Immature natural killer cell (primary cell): ENCODE data around the gene GDPD4. TPM values are rescaled to one million over a fixed set of nuclear protein-coding genes. Genes with fewer than 3 reads are reported as not detected.

Source experiments
- DNase-seq, 3 donors: peaks; one replicate each; pipeline ENCODE4 v3.0.0; 2022; ENCODE audit warnings: mixed read lengths in 1 of 3
- H3K27ac Mint-ChIP-seq, 6 donors: one replicate each; pipeline ENCODE4 v1.8.0; 2020; ENCODE audit warnings: mixed read lengths in 6 of 6, mild to moderate bottlenecking in 5 of 6, inconsistent platforms in 4 of 6, moderate library complexity in 3 of 6
- H3K27me3 Mint-ChIP-seq, 3 donors: one replicate each; pipeline ENCODE4 v1.8.0; 2020 to 2021; ENCODE audit warnings: low read depth in 3 of 3, mild to moderate bottlenecking in 3 of 3, mixed read lengths in 3 of 3, moderate library complexity in 3 of 3, inconsistent platforms in 1 of 3
- H3K36me3 Mint-ChIP-seq, 3 donors: one replicate each; pipeline ENCODE4 v1.8.0; 2020; ENCODE audit warnings: mixed read lengths in 3 of 3, inconsistent platforms in 2 of 3, mild to moderate bottlenecking in 2 of 3
- H3K4me1 Mint-ChIP-seq, 2 donors: one replicate each; pipeline ENCODE4 v1.8.0; 2020; ENCODE audit warnings: inconsistent platforms in 2 of 2, mild to moderate bottlenecking in 2 of 2, mixed read lengths in 2 of 2, moderate library complexity in 1 of 2
- H3K4me3 Mint-ChIP-seq, 5 donors: one replicate each; pipeline ENCODE4 v1.8.0; 2020; ENCODE audit warnings: mild to moderate bottlenecking in 5 of 5, mixed read lengths in 5 of 5, inconsistent platforms in 3 of 5, moderate library complexity in 3 of 5
- H3K9me3 Mint-ChIP-seq, 6 donors: one replicate each; pipeline ENCODE4 v1.8.0; 2020; ENCODE audit warnings: mild to moderate bottlenecking in 6 of 6, mixed read lengths in 6 of 6, inconsistent platforms in 4 of 6, moderate library complexity in 3 of 6
- polyA plus RNA-seq, 3 donors: library from polyadenylated mRNA; unstranded; fragments of 300-500 nt; fragmentation: Illumina TruSeq; gene quantifications; one replicate each; pipeline ENCODE4 v1.2.3, GENCODE V29; 2021

Gene GDPD4
- polyA plus RNA-seq, 3 donors from 2014 or later, result not detected

GRCh38 chr11:77203901-77204753 lies 97.4 kb downstream of the GDPD4 start:
- H3K9me3 Mint-ChIP-seq, result no peaks in the 10 kb centered on the region
- no peak overlapping the region for H3K27ac Mint-ChIP-seq
- H3K27me3 Mint-ChIP-seq, result peaks cover 0 to 1% (median 0%) of the 10 kb centered on the region in 3 donors
- H3K36me3 Mint-ChIP-seq, result no peaks in the 10 kb centered on the region
- H3K4me3 Mint-ChIP-seq, result no peak overlapping the region
- no peak for DNase-seq
- H3K4me1 Mint-ChIP-seq, result no peaks in the 10 kb centered on the region

- H3K27ac Mint-ChIP-seq, result no peak overlapping the region
- DNase-seq, result no peak
- H3K4me3 Mint-ChIP-seq, result no peak overlapping the region
Measured at GRCh38 chr11:77202941-77203900, 98.3 kb downstream of the GDPD4 start.

GRCh38 chr11:77201991-77202841 lies 99.3 kb downstream of the GDPD4 start:
- Mint-ChIP-seq H3K27ac (no peak overlapping the region), H3K27me3 (peaks cover 0 to 1% (median 0%) of the 10 kb centered on the region in 3 donors), H3K4me3 (no peak overlapping the region), H3K36me3 (no peaks in the 10 kb centered on the region), H3K4me1 (no peaks in the 10 kb centered on the region), H3K9me3 (no peaks in the 10 kb centered on the region)
- DNase-seq, result no peak

More at GRCh38 chr11:77202941-77203900, 98.3 kb downstream of the GDPD4 start:
- no peaks in the 10 kb centered on the region for H3K4me1 Mint-ChIP-seq
- H3K9me3 Mint-ChIP-seq, result no peaks in the 10 kb centered on the region
- H3K27me3 Mint-ChIP-seq, result no peaks in the 10 kb centered on the region
- H3K36me3 Mint-ChIP-seq, result no peaks in the 10 kb centered on the region

GRCh38 chr11:77201370-77201769 lies 100.1 kb downstream of the GDPD4 start:
- H3K36me3 Mint-ChIP-seq, result no peaks in the 10 kb centered on the region
- no peak overlapping the region for H3K27ac Mint-ChIP-seq
- H3K9me3 Mint-ChIP-seq, result no peaks in the 10 kb centered on the region
- no peak for DNase-seq
- H3K4me1 Mint-ChIP-seq, result no peaks in the 10 kb centered on the region
- H3K4me3 Mint-ChIP-seq, result no peak overlapping the region
- peaks cover 0 to 1% (median 0%) of the 10 kb centered on the region in 3 donors for H3K27me3 Mint-ChIP-seq

GRCh38 chr11:77200351-77201268 lies 100.9 kb downstream of the GDPD4 start:
- no peak overlapping the region for H3K4me3 Mint-ChIP-seq
- DNase-seq, result no peak
- peaks cover 0 to 3% (median 1%) of the 10 kb centered on the region in 3 donors for H3K27me3 Mint-ChIP-seq
- no peak overlapping the region for H3K27ac Mint-ChIP-seq
- H3K4me1 Mint-ChIP-seq, result no peaks in the 10 kb centered on the region
- no peaks in the 10 kb centered on the region for H3K36me3 Mint-ChIP-seq
- H3K9me3 Mint-ChIP-seq, result no peaks in the 10 kb centered on the region

- Mint-ChIP-seq H3K4me3 (no peak overlapping the region), H3K36me3 (no peaks in the 10 kb centered on the region), H3K27me3 (peaks cover 0 to 4% (median 1%) of the 10 kb centered on the region in 3 donors), H3K27ac (no peak overlapping the region), H3K9me3 (no peaks in the 10 kb centered on the region), H3K4me1 (no peaks in the 10 kb centered on the region)
- no peak for DNase-seq
Measured at GRCh38 chr11:77199137-77199745, 102.2 kb downstream of the GDPD4 start.

- no peak overlapping the region for H3K4me3 Mint-ChIP-seq
- no peaks in the 10 kb centered on the region for H3K9me3 Mint-ChIP-seq
- no peak for DNase-seq
- H3K27ac Mint-ChIP-seq, result no peak overlapping the region
- peaks cover 0 to 4% (median 1%) of the 10 kb centered on the region in 3 donors for H3K27me3 Mint-ChIP-seq
- H3K4me1 Mint-ChIP-seq, result no peaks in the 10 kb centered on the region
- H3K36me3 Mint-ChIP-seq, result no peaks in the 10 kb centered on the region
Measured at GRCh38 chr11:77198440-77198849, 103.0 kb downstream of the GDPD4 start.

GRCh38 chr11:77197626-77198320 lies 103.7 kb downstream of the GDPD4 start:
- no peak for DNase-seq
- Mint-ChIP-seq H3K27ac (no peak overlapping the region), H3K9me3 (no peaks in the 10 kb centered on the region), H3K4me3 (no peak overlapping the region), H3K36me3 (no peaks in the 10 kb centered on the region), H3K27me3 (peaks cover 0 to 4% (median 1%) of the 10 kb centered on the region in 3 donors), H3K4me1 (no peaks in the 10 kb centered on the region)

- no peaks in the 10 kb centered on the region for H3K4me1 Mint-ChIP-seq
- H3K27me3 Mint-ChIP-seq, result peaks cover 0 to 4% (median 1%) of the 10 kb centered on the region in 3 donors
- H3K27ac Mint-ChIP-seq, result no peak overlapping the region
- no peak overlapping the region for H3K4me3 Mint-ChIP-seq
- H3K36me3 Mint-ChIP-seq, result no peaks in the 10 kb centered on the region
- no peak for DNase-seq
- no peaks in the 10 kb centered on the region for H3K9me3 Mint-ChIP-seq
Measured at GRCh38 chr11:77196961-77197360, 104.5 kb downstream of the GDPD4 start.

GRCh38 chr11:77195071-77195755 lies 106.3 kb downstream of the GDPD4 start:
- H3K36me3 Mint-ChIP-seq, result no peaks in the 10 kb centered on the region
- no peaks in the 10 kb centered on the region for H3K4me1 Mint-ChIP-seq
- H3K4me3 Mint-ChIP-seq, result no peak overlapping the region
- no peaks in the 10 kb centered on the region for H3K9me3 Mint-ChIP-seq
- peaks cover 0 to 4% (median 1%) of the 10 kb centered on the region in 3 donors for H3K27me3 Mint-ChIP-seq
- no peak for DNase-seq
- H3K27ac Mint-ChIP-seq, result no peak overlapping the region
